Measurements from ENCODE around the gene CAP1.

GRCh38 chr1:40017951-40018575 is 22.5 kb upstream of the CAP1 start:
- TF ChIP-seq POLR2A (IDR thresholded peaks at IDR 0.05), result no peak
- no peak for TF ChIP-seq CTCF (IDR thresholded peaks at IDR 0.05)
- no peak for TF ChIP-seq POLR2AphosphoS5 (IDR thresholded peaks at IDR 0.05)
